RWPE2 (cell line): ENCODE results near the gene NDUFA6.
"Not testable (repeated sequence)": the region's sequence is repeated elsewhere in the genome, so short reads cannot be mapped to it uniquely, and the experiment has no call there.

Experiments used
- ATAC-seq: fragments of 200-7000 bp; cut with Tn5 transposase; 3 replicates; pipeline ENCODE4 v1.9.1; 2021; ENCODE audit warnings: low read depth
- DNase-seq: peaks from one replicate; pipeline ENCODE4 v3.0.0-alpha.2; 2020; ENCODE audit warnings: low spot score
- H3K27ac ChIP-seq: fragments of 450-650 bp; 2 replicates; pipeline ENCODE4 v1.5.1; 2017; ENCODE audit warnings: mild to moderate bottlenecking; ENCODE audit not compliant: poor library complexity, severe bottlenecking
- H3K27me3 ChIP-seq: fragments of 250-450 bp; sonication (Bioruptor Pico); 2 replicates; pipeline ENCODE4 v1.5.1; 2021; ENCODE audit warnings: mild to moderate bottlenecking, moderate library complexity; ENCODE audit not compliant: insufficient read depth, poor library complexity, severe bottlenecking
- H3K36me3 ChIP-seq: fragments of 250-450 bp; sonication (Bioruptor Pico); 2 replicates; pipeline ENCODE4 v1.5.1; 2020; ENCODE audit warnings: low read depth, mild to moderate bottlenecking, moderate library complexity
- H3K4me1 ChIP-seq: fragments of 250-450 bp; sonication (Bioruptor Pico); 2 replicates; pipeline ENCODE4 v1.5.1; 2021; ENCODE audit warnings: mild to moderate bottlenecking, moderate library complexity; ENCODE audit not compliant: insufficient read depth, poor library complexity, severe bottlenecking
- H3K4me3 ChIP-seq: fragments of 250-450 bp; sonication (Bioruptor Pico); 2 replicates; pipeline ENCODE4 v1.5.1; 2021; ENCODE audit warnings: mild to moderate bottlenecking, moderate library complexity; ENCODE audit not compliant: severe bottlenecking
- H3K9me3 ChIP-seq: fragments of 250-450 bp; sonication (Bioruptor Pico); 2 replicates; pipeline ENCODE4 v1.5.1; 2021; ENCODE audit warnings: mild to moderate bottlenecking, moderate library complexity; ENCODE audit not compliant: severe bottlenecking
- TF ChIP-seq, protein P1 (sequence below): fragments of 450-650 bp; IDR thresholded peaks from one replicate; pipeline ENCODE4 v1.5.1; 2017; ENCODE audit warnings: mild to moderate bottlenecking, moderate library complexity; ENCODE audit not compliant: poor library complexity, severe bottlenecking

The NDUFA6 gene

DNA sequence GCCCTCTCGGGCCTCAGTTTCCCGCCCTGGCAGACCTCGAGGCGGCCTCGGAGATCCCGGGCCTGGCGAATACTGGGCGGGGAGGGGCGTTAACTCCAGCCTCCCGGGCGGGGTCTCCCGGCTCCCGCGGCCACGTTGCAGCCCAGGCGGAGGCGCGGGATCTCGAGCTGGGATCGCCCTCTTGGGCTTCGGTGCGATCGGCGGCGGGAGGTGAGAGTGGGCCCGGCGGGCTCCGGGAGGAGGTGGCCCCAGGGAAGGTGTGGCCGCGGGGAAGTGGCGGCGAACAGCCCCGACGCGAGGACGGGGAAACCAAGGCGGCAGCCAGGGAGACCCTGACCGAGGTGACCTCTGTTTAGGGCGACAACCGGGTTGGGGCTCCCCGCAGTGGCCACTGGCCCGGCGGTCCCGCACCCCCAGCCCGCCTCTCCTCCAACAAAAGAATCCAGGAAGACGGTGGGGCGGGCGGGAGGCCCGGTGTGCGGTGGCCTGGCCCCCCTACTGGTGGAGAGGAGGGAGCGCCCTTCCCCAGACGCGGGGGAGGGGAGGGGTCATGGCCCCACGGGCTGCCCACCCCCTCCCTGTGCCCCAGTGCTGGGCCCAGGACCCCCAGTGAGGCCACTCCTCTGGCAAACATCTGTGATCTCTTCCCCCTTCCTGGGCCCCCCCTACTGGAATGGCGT is 16.3 kb downstream of the NDUFA6 start, which contains the start of gene PHETA2:
Gene PHETA2 (plus strand): TSS at position 117 of the 680 bp plus-strand sequence. CDS start 3,046 bp downstream, outside the sequence.
- ATAC-seq (no peak), DNase-seq (no peak)
- no peaks in the 10 kb centered on the region for H3K9me3 ChIP-seq
- TF ChIP-seq, protein P1, sequence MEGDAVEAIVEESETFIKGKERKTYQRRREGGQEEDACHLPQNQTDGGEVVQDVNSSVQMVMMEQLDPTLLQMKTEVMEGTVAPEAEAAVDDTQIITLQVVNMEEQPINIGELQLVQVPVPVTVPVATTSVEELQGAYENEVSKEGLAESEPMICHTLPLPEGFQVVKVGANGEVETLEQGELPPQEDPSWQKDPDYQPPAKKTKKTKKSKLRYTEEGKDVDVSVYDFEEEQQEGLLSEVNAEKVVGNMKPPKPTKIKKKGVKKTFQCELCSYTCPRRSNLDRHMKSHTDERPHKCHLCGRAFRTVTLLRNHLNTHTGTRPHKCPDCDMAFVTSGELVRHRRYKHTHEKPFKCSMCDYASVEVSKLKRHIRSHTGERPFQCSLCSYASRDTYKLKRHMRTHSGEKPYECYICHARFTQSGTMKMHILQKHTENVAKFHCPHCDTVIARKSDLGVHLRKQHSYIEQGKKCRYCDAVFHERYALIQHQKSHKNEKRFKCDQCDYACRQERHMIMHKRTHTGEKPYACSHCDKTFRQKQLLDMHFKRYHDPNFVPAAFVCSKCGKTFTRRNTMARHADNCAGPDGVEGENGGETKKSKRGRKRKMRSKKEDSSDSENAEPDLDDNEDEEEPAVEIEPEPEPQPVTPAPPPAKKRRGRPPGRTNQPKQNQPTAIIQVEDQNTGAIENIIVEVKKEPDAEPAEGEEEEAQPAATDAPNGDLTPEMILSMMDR = peak; percentile 33
- peak within 1 kb of the TSS; percentile 9 for H3K27ac ChIP-seq
- H3K4me3 ChIP-seq = peak within 1 kb of the TSS; percentile 36
- H3K27me3 ChIP-seq = no peaks in the 10 kb centered on the region
- peaks cover 5% of the 10 kb centered on the region for H3K4me1 ChIP-seq
- no peaks in the 10 kb centered on the region for H3K36me3 ChIP-seq

DNA sequence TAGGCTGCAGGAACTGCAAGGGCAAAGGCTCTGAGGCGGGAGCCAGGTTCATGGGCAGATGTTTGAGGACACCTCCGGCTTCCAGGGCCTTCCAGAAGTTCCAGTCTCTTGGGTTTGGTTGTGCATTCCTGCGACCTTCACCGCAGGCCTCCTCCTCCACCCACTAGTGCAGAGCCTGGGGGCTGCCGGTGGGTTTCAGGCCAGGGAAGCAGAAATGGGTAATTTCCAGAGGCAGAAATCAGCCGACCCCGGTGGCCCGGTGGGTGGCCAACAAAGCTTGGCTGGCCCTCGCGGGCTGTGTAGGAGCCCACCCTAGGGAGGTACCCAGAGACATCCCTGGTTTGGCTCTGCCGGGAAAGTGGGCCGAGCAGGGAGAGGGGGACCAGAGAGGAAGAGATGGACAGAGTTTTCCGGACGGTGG is 16.9 kb downstream of the NDUFA6 start:
- Histone ChIP-seq H3K4me3 (peak overlapping the region; percentile 36), H3K27ac (peak overlapping the region; percentile 9)
- TF ChIP-seq, protein P1 = no peak

DNA sequence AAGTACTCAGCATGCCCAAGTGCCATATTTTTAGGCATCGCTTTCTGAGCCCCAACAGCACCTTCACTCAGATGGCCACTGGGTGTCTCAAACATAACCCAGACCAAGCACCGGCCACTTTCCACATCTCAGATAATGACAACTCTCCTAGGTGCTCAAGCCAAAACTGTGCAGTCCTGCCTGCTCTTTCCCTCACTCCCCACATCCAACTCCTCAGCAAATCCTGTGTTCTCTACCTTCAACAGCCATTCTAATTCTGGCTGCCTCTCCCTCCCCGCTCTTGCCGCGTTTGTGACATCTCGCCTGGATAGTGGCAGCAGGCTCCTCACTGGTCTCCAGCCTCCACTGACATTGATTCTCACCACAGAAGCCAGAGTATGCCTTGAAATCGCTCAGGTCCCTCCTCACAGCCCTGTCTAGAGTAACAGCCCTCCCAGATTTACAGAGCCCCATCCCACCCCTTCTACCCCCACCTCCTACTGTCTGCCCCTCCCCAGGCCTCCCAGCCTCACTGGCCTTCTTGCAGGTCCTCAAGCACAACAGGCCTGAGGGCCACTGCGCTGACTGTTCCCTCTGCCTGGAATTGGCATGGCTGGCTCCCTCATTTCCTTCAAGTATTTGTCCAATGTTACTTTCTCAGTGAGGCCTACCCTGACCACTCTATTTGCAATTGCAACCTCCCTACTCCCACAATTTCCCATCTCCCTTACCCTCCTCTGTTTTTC is 17.8 kb downstream of the NDUFA6 start:
- no peak overlapping the region for H3K4me3 ChIP-seq
- H3K27me3 ChIP-seq = no peaks in the 10 kb centered on the region
- H3K27ac ChIP-seq = no peak overlapping the region
- TF ChIP-seq, protein P1 = no peak
- H3K4me1 ChIP-seq = peaks cover 5% of the 10 kb centered on the region
- no peaks in the 10 kb centered on the region; the same call in 1 of the 2 replicates for H3K36me3 ChIP-seq
- DNase-seq (no peak), ATAC-seq (no peak)
- H3K9me3 ChIP-seq = no peaks in the 10 kb centered on the region

More for the DNA sequence above, 16.9 kb downstream of the NDUFA6 start:
- ATAC-seq (no peak), DNase-seq (no peak)
- H3K36me3 ChIP-seq = no peaks in the 10 kb centered on the region
- no peaks in the 10 kb centered on the region for H3K27me3 ChIP-seq
- H3K9me3 ChIP-seq = no peaks in the 10 kb centered on the region
- peaks cover 5% of the 10 kb centered on the region for H3K4me1 ChIP-seq

DNA sequence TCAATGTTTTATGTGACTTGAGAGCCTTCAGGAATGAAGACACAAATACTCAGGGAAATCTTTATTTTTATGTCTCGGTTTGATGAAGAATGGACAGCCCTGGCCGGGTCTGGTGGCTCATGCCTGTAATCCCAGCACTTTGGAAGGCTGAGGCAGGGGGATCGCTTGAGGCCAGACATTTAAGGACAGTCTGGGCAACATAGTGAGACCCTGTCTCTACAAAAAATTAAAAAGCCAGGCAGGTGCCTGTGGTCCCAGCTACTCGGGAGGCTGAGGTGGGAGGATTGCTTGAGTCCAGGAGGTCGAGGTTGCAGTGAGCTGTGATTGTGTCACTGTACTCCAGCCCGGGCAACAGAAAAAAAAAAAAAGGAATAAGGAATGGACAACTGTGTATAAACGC is 19.1 kb downstream of the NDUFA6 start:
- Histone ChIP-seq H3K4me3 (peak overlapping the region; percentile 57), H3K27ac (peak overlapping the region; percentile 39)
- H3K27me3 ChIP-seq, H3K9me3 ChIP-seq, ATAC-seq, DNase-seq, H3K36me3 ChIP-seq, H3K4me1 ChIP-seq: not testable (repeated sequence)

DNA sequence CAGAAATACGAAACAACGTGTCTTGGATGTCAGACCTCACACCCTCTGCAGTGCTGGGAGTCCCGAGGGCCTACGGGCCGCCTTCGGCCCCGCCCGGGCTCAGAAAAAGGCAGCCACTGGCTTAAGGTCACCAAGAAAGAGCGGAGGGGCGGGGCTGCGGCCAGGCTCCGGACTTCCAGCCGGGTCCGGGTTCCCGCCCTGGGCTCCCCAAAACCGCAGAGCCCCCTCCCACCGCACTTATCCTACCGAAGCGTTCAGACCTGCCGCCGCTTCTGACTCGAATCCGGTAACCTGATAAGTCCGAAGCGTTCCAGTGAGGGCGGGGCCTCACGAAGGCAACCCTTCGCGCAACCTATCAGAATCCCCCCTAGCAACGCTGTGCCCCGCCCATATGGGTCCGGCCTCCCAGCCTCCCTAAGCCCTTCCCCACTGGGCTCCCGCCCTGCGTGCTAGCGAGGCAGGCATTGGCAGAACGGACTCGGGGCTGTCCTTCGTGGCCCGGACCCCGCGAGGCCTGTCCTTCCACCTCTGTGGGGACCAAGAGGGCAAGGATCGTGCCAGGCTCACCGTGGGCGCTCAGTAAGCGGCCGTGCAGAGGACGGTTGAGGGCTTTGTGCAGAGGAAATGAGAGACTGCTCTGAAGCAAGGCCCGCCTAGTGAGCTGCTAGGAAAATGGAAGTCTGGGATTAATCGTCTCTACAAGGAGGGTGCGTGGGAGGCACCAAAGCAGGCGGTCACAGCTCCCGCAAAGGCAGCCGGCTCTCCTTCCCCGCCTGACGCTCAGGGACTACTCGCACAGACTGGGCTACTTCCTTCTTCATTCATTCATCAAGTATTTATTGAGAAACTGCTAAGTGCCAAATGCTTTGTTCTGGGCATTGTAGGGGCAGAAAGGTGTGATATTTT is 19.8 kb downstream of the NDUFA6 start, which contains the start of gene NAGA:
Gene NAGA (minus strand): TSS at position 296 of the 906 bp plus-strand sequence. CDS start 515 bp downstream, outside the sequence.
- peak; percentile 96 for DNase-seq
- H3K27me3 ChIP-seq = no peaks in the 10 kb centered on the region
- H3K4me3 ChIP-seq = peak within 1 kb of the TSS; percentile 57
- H3K4me1 ChIP-seq = peaks cover 5% of the 10 kb centered on the region
- H3K36me3 ChIP-seq = peaks cover 3% of the 10 kb centered on the region
- peak; percentile 96 for ATAC-seq
- TF ChIP-seq, protein P1 = no peak
- no peaks in the 10 kb centered on the region for H3K9me3 ChIP-seq
- H3K27ac ChIP-seq = peak within 1 kb of the TSS; percentile 39
